GM19043 (cell line): ENCODE data around the gene KCNMB1.
"Not testable (repeated sequence)": the region's sequence is repeated elsewhere in the genome, so short reads cannot be mapped to it uniquely, and the experiment has no call there.

Experiments used
- ATAC-seq: cut with Tn5 transposase; IDR thresholded peaks from one replicate; pipeline ENCODE4 v1.9.1; 2021; ENCODE audit warnings: low read depth; ENCODE audit not compliant: unreplicated experiment

The KCNMB1 gene

DNA sequence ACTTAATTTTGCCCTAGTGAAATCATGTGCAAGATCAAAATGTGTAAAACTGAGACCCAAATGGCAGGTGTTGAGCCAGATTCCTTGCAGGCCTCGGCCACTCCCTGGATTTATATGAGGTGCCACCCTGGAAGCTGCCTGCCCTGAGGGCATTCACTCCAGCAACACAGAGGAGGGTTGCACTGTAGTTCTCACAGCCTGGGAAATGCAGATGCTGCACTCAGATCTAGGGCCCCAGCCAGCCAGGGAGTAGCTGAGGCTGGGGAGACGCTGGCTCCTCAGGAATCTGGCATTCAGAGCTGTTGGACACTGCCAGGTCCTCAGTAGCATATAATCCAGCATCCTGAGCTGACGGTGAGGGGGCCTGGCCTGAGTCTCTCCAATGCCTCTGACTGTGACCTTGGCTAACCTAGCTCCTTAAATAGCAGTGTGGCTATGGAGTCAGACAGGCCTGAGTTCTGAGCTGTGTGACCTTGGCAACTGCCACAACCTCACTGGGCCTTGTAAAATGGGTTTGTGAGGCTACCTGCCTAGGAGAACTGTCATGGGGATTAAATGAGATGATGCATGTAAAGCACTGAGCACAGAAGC lies 8.7 kb downstream of the KCNMB1 start:
- ATAC-seq = no peak

DNA sequence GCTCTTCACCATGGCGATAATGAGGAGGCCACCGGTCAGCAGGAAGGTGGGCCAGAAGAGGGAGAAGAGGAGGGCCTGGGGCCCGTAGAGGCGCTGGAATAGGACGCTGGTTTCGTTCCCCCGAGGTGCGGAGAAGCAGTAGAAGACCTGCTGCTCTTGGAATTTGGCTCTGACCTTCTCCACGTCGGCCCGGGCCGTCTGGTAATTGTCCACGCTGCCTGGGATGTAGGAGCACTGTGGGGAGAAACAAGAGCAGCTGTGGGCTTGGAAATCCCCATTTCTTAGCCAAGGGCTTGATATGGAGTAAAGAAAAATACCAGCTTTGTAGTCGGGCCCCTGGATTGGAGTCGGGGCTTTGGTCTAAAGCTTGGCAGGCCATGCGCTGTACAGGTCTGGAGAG lies 10.4 kb downstream of the KCNMB1 start:
- ATAC-seq = no peak

DNA sequence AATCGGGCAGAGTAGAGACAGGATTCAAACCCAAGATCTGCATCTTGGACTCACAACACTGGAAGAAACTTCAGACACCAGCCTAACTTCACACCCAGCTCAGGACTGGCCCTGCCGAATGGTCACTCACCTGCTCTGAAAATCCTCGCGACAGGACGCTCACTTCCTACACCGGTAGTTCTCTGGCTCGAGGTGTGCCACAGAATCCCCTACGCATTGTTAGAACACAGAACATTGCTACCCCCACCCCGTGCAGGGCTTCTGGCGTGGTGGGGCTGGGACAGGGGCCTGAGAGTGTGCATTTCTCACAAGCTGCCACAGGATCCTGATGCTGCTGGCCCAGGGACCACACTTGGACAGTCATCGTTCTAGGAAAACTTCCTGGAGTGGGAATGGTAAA lies 12.1 kb downstream of the KCNMB1 start:
- ATAC-seq = no peak

DNA sequence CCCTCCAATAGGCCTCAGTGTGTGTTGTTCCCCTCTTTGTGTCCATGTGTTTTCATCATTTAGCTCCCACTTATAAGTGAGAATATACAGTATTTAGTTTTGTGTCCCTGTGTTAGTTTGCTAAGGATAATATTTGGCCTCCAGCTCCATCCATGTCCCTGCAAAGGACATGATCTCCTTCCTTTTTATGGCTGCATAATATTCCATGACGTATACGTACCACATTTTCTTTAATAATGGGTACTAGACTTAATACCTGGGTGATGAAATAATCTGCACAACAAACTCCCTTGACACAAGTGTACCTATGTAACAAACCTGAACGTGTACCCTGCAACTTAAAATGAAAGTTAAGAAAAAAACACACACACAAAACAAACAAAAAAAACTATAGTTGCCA lies 12.6 kb downstream of the KCNMB1 start:
- not testable (repeated sequence) for ATAC-seq

DNA sequence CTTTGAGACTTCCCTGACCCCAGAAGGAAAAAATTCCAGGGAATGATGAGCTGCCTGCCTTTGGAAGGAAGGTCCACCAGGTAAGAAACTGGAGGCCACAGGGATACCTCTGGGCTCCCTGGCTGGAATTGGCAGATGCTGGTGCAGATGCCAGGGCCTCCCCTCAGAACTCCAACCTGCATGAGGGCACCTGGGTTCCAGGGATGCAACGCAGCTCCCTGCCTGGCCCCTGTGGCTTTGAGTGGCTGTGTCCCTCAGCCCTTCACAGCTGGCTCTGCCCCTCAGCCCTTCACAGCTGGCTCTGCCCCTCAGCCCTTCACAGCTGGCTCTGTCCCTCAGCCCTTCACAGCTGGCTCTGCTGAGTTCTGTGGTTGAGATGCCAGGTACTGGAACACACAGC lies 13.9 kb downstream of the KCNMB1 start:
- no peak for ATAC-seq

DNA sequence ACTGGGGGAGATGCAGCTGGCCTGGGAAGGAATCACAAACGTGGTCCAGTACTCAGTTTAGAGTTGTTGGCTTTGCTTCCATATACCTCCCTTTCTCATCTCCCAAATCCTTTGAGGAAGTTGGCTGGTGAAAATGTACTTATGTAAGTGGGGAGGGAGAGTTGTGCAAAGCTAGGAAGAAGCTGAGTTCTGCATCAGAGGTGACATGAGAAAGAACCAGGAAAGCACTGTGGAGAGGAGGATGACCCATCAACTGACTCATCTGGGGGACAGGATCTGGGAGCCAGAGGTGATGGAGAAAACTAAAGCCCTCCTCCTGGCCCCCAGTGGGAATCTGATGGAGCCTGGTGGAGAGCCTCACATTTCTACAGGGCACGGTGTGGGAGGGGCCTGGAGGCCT lies 16.2 kb downstream of the KCNMB1 start:
- no peak for ATAC-seq

DNA sequence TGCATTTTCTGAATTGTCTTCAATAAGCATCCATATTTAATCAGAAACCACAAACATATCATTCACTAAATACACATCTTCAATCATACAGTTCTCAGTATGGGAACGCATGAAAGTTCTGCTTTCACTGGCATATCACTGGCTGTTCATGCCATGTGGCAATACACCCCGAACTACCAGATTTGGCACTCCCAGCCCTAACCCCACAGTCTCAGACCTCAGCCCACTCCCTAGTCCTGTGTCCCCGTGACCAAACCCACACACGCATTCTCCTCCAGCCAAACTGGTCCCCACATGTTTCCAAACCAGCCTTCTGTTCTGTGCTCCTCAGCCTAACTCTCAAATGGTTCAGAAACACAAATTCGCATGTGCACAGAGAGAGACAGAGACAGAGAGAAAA lies 20.6 kb downstream of the KCNMB1 start:
- ATAC-seq = no peak

DNA sequence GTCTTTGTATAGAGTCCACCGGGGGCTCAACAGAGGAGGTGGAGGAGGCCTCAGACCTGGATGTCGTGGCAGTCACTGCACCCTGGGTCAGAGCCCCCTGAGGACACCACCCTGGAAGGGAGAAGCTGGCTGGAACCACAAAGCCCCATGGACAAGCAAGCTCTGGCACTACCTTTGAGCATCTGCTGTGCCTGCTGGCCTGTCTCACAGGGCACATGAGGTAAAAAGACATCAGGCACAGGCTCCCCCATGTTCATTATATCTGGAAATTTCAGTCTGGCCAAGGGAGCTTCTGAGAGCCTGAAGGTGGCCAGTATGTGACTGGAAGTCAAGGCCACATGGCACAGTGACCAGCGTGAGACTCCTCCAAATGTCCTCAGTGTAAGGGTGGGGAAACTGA lies 22.9 kb downstream of the KCNMB1 start:
- no peak for ATAC-seq

DNA sequence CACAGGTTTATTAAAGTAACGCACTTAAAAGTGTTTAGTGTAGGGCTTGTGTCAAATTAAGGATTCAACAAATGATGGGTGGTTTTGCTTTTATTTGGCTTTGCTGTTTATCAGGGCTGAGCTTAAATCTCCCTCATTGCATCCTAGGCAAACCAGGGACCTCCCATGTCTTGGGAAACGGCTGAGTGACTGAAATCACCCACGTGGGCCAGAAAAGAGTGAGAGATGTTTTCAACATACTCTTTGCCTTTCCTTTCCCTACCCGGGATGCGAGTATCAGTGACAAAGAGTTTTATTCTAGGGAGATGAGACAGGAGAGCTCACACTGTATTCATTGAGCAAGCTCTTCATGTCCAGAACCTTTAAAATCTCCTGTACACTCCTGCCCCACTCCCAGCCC lies 23.3 kb downstream of the KCNMB1 start:
- no peak for ATAC-seq

DNA sequence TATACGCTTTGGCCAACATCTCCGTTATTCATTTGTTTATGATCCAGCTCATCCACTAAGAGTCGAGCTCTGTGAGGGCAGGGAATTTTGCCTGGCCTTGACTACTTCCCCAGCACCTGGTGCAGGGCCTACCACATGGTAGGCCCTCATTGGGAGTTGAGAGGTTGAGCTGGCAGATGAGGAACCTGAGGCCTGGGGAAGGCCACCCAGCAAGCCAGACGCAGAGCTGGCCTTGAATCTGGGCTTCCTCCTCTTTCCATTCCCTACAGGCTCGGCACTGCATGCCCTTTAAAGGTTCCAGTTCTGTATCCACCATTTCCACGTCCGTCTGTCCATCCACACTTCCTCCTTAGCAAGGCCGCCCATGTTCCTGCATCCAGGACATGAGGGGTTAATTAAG lies 24.2 kb downstream of the KCNMB1 start:
- no peak for ATAC-seq

DNA sequence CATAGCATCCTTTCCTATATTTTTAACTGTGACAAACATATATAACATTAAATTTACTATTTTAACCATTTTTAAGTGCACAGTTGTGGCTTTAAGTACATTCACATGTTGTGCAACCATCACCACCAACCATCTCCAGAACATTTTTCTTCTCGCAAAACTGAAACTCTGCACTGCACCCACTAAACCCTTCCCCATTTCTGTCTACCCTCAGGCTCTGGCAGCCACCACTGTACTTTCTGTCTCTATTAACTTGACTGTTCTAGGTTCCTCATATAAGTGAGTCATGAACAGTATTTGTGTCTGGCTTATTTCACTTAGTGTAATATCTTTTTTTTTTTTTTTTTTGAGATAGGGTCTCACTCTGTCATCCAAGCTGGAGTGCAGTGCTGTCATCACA lies 25.5 kb downstream of the KCNMB1 start:
- no peak for ATAC-seq

DNA sequence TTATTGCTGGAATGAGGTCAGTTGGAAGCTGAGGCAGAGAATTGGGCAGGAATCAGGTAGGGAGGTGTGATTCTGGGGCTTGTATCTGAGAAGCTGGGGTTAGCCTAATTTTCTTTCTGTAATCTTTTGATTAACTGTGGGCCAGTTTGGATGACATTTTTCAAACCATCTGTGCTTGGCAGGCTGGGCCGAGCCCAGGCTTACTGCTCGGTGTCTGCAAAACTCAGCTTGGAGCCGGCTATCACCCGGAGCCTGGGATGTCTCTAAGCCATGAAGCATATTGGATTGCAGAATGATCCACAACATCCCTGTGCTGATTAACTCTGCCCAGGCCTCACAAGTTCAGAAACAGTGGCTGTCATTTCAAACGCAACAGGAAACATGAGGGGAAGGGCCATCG lies 26.5 kb downstream of the KCNMB1 start:
- no peak for ATAC-seq

DNA sequence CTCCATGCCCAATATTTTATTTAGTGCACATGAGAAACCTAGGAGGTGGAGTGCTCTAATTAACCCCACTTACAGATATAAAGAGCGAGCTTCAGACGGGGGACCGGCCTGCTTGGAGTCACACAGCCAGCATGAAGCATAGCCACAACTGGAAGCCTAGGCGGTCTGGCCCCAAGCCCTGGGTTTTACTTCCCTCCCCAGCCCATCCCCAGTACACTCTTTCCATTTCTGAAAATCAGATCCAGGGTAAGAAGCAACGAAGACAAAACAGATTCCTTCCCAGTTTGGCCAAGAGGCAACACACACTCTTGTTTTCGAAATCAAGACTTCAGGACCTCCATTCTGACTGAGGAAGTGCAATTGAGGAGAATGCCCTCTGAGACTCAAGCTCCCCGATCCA lies 27.1 kb downstream of the KCNMB1 start:
- no peak for ATAC-seq

DNA sequence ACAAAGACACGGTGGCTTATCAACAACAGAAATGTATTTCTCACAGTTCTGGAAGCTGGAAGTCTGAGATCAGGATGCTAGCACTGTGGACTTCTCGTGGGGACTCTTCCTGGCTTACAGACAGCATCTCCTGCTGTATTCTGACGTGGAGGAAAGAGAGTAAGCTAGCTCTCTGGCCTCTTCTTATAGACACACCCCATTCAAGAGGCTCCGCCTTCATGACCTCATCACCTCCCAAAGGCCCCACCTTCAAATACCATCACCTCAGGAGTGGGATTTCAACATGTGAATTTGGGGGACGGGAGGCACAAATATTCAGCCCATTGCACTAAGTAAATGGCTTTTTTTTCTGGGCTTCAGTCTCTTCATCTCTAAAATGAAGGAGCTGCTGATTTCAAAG lies 27.6 kb downstream of the KCNMB1 start:
- ATAC-seq = no peak

DNA sequence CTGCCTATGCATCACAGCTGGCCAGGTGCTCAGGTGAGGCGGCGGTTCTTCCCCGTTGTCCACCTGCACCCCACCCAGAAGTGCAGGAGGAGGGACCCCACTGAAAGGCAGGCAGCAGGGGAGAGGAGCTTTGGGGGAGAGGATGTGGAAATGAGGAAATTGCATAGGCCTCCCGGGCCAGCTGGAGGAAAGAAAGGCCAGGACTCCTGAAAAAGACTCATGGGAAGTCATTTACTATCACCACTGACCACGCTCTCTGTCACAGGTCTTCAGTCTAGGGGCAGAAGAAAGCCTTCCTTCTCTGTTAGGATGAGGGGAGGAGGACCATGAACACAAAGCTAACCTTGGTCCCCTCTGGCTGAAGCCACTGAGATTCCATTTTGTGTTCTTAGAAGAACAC lies 28.1 kb downstream of the KCNMB1 start:
- ATAC-seq = no peak

DNA sequence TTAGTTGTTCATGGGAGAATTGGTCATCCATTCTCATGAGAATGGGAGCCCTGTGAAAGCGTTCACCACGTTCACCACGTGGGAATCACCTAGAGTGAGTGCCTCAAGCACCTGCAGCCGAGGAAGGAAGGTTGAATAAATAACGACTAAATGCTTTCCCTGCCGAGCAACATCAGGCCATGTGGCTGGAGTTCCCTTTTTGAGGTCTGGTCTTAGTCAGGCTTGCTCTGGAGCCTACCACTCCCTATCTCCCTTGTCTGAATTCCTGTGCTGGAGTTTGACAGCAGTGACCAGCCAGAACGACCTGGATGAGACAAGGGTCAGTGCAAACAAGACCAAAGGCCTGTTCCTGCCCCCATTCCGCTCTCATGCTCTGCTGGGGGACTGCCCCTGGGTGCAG lies 28.5 kb downstream of the KCNMB1 start:
- no peak for ATAC-seq

DNA sequence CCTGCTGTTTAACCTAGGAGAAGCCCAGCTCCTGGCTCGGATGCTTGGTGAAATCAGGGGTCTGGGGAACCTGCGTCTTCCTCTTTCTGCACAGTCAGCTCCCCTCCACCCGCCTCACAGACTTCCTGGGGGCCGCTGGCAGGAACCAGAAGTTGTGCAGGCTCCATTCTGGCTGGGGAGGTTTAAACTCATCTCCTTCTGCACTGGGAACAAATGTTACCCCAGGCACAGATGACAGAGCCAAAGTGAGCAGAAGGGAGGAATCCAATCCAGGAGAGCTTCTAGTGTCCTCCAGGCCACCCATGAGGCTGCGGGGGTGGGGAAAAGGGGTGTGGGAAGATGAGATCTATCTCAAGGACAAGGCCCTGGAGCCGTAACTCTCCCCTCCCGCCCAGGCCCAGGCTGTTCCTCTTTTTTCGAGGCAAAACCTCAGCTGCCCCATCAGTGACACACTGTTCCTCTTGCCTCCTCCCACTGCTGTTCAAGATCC lies 31.2 kb downstream of the KCNMB1 start:
- no peak for ATAC-seq

DNA sequence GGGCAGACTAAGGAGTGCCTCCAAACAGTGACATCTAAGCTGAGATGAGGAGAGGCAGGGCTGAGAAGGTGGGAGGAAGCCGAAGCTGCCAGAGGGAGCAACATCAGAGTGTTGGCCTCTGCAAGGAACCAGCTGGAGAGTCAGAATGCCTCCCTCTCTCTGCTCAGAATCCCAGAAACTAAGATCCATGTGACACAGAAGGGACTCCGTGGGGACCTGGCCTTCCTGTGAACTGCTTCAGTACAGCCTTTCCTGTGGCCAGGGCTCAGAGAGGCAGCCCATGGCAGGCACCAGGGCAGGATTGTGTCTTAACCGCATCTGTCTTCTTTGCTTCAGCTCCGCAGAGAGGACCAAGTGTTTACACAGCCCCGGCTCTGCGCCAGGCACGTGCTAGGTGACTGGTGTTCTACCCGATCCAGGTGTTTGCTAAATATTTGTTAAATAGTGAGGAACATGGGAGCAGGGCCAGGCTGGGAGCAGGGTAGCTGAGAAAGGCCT lies 33.5 kb downstream of the KCNMB1 start:
- no peak for ATAC-seq

DNA sequence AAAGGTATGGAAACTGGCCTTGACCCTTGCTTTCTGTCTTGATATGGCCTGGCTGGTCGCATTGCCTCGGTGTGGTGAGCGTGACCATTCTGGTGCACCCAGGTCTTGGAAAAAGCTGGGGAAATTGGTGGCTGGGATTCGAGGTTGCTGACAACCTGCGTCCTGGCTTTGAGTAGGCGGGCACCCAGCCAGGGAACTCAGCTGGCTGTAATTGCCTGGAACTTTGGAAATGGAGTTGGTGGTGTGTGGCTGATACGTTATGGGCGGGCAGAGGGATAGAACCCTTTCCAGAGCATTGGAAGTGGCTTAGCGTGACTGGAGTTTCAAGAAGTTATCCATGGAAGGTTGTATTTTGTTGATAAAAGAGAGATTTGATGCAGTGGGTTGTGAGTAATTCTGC lies 35.2 kb downstream of the KCNMB1 start:
- ATAC-seq = no peak

DNA sequence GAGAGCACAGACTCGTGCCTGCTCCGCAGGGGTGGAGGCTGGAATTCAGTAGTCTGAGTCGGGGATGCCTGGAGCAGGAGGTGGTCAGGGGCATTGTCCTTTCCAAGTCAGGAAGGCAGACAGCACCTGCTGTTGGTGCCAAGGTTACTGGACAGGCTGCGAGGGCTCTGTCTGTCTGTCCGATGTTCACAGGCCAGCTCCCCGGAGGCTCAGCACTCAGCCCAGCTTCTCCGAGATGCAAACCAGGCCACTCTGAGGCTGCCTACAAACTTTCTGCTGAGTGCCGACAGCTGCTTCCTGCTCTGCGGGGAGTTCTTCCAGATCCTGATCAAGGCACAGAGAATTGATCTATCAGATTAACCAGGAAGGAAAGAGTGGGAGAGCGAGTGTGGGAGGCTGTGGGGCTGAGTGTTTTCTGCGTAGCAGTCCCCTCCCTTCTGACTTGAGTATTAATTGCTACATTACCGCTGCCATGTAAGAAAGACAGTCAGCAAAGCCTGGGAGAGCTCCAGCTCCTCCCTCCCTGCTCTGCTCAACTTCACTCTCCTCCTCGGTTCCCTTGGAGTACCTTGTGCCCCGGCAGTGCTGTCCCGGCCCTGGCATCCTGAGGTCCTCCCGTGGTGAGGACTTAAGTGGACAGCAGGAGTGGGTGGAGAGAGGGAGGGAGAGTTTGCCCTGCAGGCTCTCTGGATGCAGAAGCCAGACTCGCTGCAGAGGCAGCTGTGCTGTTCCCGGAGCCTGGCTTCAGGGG lies 36.0 kb downstream of the KCNMB1 start:
- no peak for ATAC-seq

DNA sequence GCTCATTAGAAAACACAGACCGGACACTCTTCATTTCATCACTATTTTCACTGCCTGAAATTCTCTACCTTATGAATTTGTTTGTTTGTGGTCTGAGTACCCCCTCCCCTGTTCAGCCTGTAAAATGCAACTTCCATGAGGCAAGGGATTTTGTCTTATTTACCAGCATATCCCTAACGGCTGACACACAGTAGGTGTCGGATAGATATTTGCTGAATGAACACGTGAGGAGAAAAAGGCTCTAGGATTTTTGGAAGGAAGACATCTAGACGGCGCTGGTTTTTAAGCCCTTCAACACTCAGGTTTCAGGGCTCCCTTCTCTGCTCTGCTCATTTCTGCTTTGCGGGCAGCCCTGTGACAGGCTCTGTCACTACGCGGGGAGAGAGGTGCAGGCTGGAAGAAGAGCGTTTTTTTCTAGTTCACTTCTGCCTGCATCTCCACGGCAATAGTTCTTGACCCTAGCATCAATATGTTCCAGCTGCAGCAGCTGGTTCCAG lies 41.0 kb downstream of the KCNMB1 start:
- no peak for ATAC-seq

DNA sequence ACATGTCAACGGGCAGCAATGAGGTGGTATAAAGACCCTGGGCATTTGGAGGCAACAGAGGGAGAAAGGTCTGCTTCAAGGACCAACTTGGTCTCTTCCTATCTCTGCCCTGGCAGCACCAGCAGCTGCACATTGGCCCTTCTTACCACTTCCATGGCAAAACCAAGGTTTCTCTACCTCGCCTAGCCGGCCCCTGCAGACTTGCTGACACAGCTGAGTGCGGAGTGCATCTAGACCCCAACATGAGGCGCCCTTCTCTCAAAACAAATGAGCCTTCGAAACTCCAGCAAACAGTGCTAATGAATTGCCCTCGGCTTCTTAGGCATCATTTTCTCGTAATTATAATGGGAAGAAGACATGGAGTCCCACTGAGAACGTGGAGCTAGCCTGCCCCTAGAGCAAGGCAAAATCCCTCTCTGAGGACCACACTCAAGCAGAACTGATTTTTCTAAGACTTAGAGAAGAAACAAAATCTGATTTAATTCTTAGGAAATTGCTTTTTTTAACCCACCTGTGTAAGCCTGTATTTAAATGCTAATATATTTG lies 42.1 kb downstream of the KCNMB1 start:
- no peak for ATAC-seq
